SW480 (cell line): ENCODE results near the gene ANKRD1.
"Not testable (repeated sequence)": the region's sequence is repeated elsewhere in the genome, so short reads cannot be mapped to it uniquely, and the experiment has no call there.

Experiments
- DNase-seq: peaks from one replicate; pipeline ENCODE4 v3.0.0-alpha.2; 2016; ENCODE audit warnings: low spot score

ANKRD1 gene

GRCh38 chr10:90912174-90912573 is 8.7 kb downstream of the ANKRD1 start:
- DNase-seq = peak; percentile 20

GRCh38 chr10:90911133-90912051 is 9.5 kb downstream of the ANKRD1 start:
- DNase-seq = peak; percentile 82

DNA sequence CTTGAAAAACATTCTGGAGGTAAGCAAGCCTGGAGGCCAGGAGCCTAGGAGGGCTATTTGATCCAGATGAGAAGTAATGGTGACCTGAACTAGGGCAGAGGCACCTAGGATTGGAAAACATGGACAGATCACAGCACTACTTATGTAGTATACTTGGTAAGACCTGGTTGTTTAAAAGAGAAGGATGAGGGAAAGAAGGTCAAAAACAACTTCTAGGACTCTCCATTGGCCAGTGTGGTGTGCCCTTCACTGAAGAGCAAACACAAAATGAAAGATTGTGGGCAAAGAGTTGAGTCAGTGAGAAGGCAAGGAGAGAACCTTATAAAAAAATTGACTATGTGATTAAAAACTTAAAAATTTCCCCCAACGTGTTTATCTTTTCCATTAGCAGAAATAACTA is 14.3 kb downstream of the ANKRD1 start:
- no peak for DNase-seq

- DNase-seq = no peak
Measured at GRCh38 chr10:90905925-90906324, 15.0 kb downstream of the ANKRD1 start.

DNA sequence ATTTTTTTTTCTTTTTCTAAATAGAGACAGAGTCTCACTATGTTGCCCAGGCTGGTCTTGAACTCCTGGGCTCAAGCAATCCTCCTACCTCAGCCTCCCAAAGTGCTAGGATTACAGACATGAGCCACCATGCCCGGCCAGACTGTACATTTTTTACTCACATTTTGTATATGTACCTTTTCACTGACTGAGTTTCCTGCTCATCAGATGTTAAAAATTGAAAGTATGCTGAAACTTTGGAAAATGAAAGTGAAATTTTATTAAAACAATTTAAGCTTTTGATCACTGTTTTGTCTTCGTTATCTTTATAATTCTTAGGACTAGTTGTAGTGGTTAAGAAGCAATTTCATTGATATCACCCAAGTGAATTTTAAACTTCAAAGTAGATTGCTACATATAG is 24.0 kb downstream of the ANKRD1 start:
- DNase-seq = not testable (repeated sequence)

DNA sequence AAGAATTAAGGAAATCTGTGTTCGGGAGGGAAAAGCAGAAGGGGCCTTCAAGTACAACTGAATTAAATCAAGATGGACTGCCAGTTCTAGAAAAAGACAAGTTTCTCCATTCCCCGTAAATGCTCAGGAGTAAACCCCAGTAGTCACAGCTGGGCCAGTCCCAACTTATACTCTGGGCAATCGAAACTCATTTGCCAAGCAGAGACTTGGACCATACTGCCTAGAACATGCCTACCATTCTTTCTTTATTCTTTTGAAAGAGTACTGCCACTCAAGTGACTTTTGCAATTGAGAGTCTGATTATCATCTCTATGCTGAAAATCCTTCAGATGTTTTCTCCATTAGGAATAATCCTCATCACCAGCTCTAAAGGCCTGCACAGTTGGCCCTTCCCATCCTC is 27.7 kb downstream of the ANKRD1 start:
- no peak for DNase-seq

- no peak for DNase-seq
Measured at GRCh38 chr10:90890347-90890746, 30.5 kb downstream of the ANKRD1 start.

GRCh38 chr10:90889636-90890035 is 31.3 kb downstream of the ANKRD1 start:
- no peak for DNase-seq

- no peak for DNase-seq
Measured at GRCh38 chr10:90888387-90888786, 32.5 kb downstream of the ANKRD1 start.

DNA sequence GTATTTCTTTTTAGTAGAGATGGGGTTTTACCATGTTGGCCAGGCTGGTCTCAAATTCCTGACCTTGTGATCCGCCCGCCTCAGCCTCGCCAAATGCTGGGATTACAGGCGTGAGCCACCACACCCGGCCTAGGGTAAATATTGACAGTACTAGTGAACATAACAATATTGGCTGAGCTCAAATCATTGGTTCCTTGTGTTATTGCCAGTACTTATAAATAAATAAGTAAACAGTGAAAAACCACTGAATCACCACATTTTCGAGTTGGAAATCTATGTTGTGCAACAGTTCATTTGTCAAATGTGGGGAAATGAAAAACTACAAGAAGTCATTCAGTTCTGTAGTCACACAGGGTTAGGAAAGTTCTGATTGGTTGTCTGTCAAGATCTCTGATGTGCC is 33.3 kb downstream of the ANKRD1 start:
- DNase-seq = no peak

- no peak for DNase-seq
Measured at GRCh38 chr10:90885176-90885575, 35.7 kb downstream of the ANKRD1 start.

GRCh38 chr10:90884431-90884830 is 36.5 kb downstream of the ANKRD1 start:
- no peak for DNase-seq

- peak; percentile 21 for DNase-seq
Measured at GRCh38 chr10:90880059-90880719, 40.7 kb downstream of the ANKRD1 start.

- no peak for DNase-seq
Measured at GRCh38 chr10:90879062-90879461, 41.8 kb downstream of the ANKRD1 start.

DNA sequence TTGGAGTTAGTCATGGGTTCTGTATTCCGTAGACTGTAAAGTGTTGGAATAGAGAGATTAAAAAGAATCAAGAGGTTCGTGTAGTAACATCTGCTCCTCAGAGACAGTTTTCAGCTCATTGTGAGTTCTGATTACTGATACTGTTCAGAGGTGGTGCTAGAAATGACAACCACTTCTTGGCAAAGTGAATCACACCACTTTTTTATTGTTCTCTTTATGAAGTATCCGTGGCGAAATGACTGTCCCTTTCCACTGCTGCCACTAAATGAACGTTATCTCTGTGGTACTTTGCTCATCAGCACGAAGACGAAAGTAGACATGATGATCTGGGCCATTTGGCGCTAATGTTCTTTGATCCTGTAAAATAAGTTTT is 48.3 kb downstream of the ANKRD1 start:
- no peak for DNase-seq

- peak; percentile 81 for DNase-seq
Measured at GRCh38 chr10:90871766-90872647, 48.9 kb downstream of the ANKRD1 start, which contains the start of gene RPP30. RPP30 (plus strand) TSS chr10:90871974; CDS start chr10:90871987, 13 bp downstream.

GRCh38 chr10:90871279-90871765 is 49.6 kb downstream of the ANKRD1 start:
- DNase-seq = peak; percentile 72

- no peak for DNase-seq
Measured at GRCh38 chr10:90866050-90866598, 54.8 kb downstream of the ANKRD1 start.

GRCh38 chr10:90865401-90865800 is 55.5 kb downstream of the ANKRD1 start:
- DNase-seq = no peak

DNA sequence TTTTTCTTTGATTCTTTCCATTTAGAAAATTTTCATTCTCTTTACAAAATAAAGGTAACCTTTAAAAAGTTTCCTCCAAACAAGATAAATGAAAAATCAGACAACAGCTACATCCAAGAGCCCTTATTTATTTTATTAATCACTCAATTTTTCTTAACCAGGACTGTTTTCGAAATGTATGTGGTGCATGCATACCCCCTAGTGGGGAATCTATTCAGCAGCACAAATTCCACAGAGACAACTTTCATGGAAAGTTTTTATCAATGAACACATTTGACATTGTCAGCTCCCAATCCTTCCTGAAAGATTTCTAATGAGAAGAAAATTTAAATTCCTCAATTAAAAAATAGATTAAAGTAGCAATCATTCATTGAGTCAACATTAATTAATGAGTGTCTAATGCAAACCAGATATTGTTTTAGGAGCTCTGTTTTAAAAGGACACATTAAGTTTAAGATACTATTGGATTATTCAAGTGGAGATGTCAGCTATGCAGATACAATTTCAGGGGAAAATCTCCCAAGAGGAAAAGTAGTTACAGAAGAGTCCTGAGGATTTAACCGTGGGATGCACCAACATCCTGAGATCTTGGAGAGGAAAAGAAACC is 57.9 kb downstream of the ANKRD1 start:
- peak; percentile 30 for DNase-seq
